ENCODE data around the gene KLF15. TPM values are rescaled to one million over a fixed set of nuclear protein-coding genes. Genes with fewer than 3 reads are reported as not detected.

Gene KLF15
- total and polyA plus RNA-seq, 2 experiments from 2014 or later = 1.8 to 16.7 TPM

DNA sequence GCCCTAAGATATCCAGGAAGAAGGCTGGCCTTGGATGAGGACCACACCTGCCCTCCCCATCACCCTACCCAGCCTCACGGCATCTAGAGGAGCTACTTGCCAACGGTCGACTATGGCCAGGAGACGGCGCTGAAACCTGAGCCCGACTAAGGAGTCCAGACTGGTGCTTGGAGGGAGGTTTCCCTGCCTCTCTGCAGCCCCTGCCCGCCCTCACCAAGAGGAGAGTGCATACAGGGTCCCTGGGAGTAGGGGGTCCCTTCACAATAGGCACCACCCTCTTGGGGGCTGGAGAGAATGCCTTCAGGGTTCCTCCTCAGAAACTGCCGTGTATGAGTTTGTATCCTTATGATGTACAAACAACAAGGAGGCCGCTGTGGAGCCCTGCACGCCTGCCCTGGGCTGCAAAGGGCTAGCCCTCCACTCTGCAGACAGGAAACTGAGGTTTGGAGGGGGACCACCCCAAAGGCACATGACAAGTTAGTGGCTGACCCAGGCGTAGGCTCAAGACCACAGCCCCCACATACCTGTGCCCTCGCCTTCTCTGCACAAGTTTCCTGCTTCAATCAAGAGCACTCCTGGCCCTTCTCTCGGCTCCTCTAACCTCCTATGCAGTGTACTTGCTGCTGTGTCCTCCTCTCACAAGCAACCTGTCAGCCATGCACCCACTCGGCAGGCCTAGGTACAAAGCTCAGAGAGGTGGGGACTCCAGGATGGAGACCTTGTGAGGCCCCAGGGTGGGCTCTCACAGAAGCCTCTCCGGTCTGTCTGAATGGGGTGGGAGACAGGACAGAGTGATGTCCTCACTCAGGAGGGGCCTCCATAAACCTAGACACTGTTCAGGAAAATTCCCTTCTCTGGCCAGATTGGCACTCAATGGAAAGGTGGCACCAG, 7.4 kb downstream of the KLF15 start:
- H3K9me3 ChIP-seq (ENCODE audit: low read depth) = no peaks in the 10 kb centered on the region
- whole genome bisulfite sequencing (ENCODE audit: low lambda C conversion rate, missing lambda C conversion rate) = 86% methylated on average over 15 of the region's 15 CpGs
- peaks cover 3% of the 10 kb centered on the region for H3K79me2 ChIP-seq
- no peak for TF ChIP-seq EZH2 (IDR thresholded peaks at IDR 0.05; ENCODE audit: borderline replicate concordance)
- no peak for TF ChIP-seq CTCF (IDR thresholded peaks at IDR 0.05; ENCODE audit: poor library complexity)
- no peak for TF ChIP-seq EZH2phosphoT487 (IDR thresholded peaks at IDR 0.05; ENCODE audit: low read depth, severe bottlenecking, unreplicated experiment)
- H3K4me3 ChIP-seq = no peak overlapping the region
- no peak overlapping the region for H3K27ac ChIP-seq
- peaks cover 3% of the 10 kb centered on the region for H4K20me1 ChIP-seq (ENCODE audit: insufficient read depth, poor library complexity, severe bottlenecking)
- no peak overlapping the region for H2AFZ ChIP-seq
- H3K36me3 ChIP-seq (replicated peaks; ENCODE audit: insufficient read depth, low read depth) = no peaks in the 10 kb centered on the region
- no peaks in the 10 kb centered on the region for H3K9me2 ChIP-seq (replicated peaks; ENCODE audit: insufficient read depth)
- peaks cover under 1% of the 10 kb centered on the region for H3K4me1 ChIP-seq (ENCODE audit: insufficient read depth)
- H3K27me3 ChIP-seq = no peaks in the 10 kb centered on the region
- no peak overlapping the region for H3K4me2 ChIP-seq
- no peak for DNase-seq (ENCODE audit: low spot score)

GRCh38 chr3:126349071-126349470, 8.1 kb downstream of the KLF15 start:
- Histone ChIP-seq H2AFZ (no peak overlapping the region), H3K4me2 (no peak overlapping the region), H3K36me3 (replicated peaks; ENCODE audit: insufficient read depth, low read depth) (no peaks in the 10 kb centered on the region), H3K9me3 (ENCODE audit: low read depth) (no peaks in the 10 kb centered on the region), H3K27ac (no peak overlapping the region), H3K9me2 (replicated peaks; ENCODE audit: insufficient read depth) (no peaks in the 10 kb centered on the region), H3K27me3 (no peaks in the 10 kb centered on the region), H3K79me2 (no peaks in the 10 kb centered on the region), H4K20me1 (ENCODE audit: insufficient read depth, poor library complexity, severe bottlenecking) (peaks cover 3% of the 10 kb centered on the region), H3K4me1 (ENCODE audit: insufficient read depth) (no peaks in the 10 kb centered on the region), H3K4me3 (no peak overlapping the region)
- TF ChIP-seq EZH2phosphoT487 (IDR thresholded peaks at IDR 0.05; ENCODE audit: low read depth, severe bottlenecking, unreplicated experiment) (no peak), CTCF (IDR thresholded peaks at IDR 0.05; ENCODE audit: poor library complexity) (no peak), EZH2 (IDR thresholded peaks at IDR 0.05; ENCODE audit: borderline replicate concordance) (no peak)
- DNase-seq (ENCODE audit: low spot score) = no peak
- WGBS (ENCODE audit: low lambda C conversion rate, missing lambda C conversion rate) = 98% methylated on average over 6 of the region's 6 CpGs

DNA sequence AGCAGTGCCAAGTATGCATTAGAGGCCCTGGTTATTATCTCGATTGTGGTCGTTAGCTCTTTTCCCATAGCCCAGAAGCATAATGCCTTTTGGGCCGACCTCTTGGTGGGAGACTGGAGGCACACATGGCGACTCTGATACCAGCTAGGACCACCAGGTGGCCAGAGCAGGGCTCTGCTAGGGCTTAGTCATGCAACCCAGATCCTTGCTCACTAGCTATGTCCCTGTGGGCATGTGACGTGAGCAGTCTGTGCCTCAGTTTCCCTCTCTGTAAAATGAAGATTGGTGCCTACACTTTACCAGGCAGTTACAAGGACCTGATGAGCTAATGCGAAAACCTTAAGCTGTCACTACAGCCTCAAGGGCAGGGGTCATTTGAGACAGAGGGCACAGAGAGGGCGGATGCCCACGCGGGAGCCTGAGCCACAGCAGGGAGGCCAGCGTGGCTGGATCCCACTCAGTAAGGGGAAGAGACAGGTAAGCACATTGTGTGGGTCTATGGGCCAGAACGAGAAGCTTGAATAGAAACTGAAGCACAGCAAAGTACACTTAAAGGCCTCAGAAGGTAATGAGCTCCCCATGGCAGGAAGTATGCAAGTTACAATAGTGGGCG, 8.8 kb downstream of the KLF15 start:
- DNase-seq (ENCODE audit: low spot score) = no peak
- no peak for TF ChIP-seq EZH2phosphoT487 (IDR thresholded peaks at IDR 0.05; ENCODE audit: low read depth, severe bottlenecking, unreplicated experiment)
- no peak for TF ChIP-seq EZH2 (IDR thresholded peaks at IDR 0.05; ENCODE audit: borderline replicate concordance)
- no peak for TF ChIP-seq CTCF (IDR thresholded peaks at IDR 0.05; ENCODE audit: poor library complexity)
- Histone ChIP-seq H3K9me2 (replicated peaks; ENCODE audit: insufficient read depth) (no peaks in the 10 kb centered on the region), H3K4me2 (no peak overlapping the region), H3K4me1 (ENCODE audit: insufficient read depth) (no peaks in the 10 kb centered on the region), H3K36me3 (replicated peaks; ENCODE audit: insufficient read depth, low read depth) (no peaks in the 10 kb centered on the region), H4K20me1 (ENCODE audit: insufficient read depth, poor library complexity, severe bottlenecking) (peaks cover 3% of the 10 kb centered on the region), H3K79me2 (no peaks in the 10 kb centered on the region), H2AFZ (no peak overlapping the region), H3K9me3 (ENCODE audit: low read depth) (no peaks in the 10 kb centered on the region), H3K27me3 (no peaks in the 10 kb centered on the region), H3K4me3 (no peak overlapping the region), H3K27ac (no peak overlapping the region)
- 91% methylated on average over 12 of the region's 12 CpGs for WGBS (ENCODE audit: low lambda C conversion rate, missing lambda C conversion rate)

Measured in hepatocyte (in vitro differentiated cells).